Ishikawa (cell line): Measurements from ENCODE around the gene ASXL1.

Experiments used
- CEBPB ChIP-seq: IDR thresholded peaks from 2 replicates; pipeline ENCODE4 v1.6.1; 2012
- CREB1 ChIP-seq: IDR thresholded peaks from 2 replicates; pipeline ENCODE4 v1.6.1; 2012; ENCODE audit warnings: low read depth
- EGR1 ChIP-seq: IDR thresholded peaks from 2 replicates; pipeline ENCODE4 v1.6.1; 2012
- EP300 ChIP-seq: IDR thresholded peaks from 2 replicates; pipeline ENCODE4 v1.6.1; 2012; ENCODE audit warnings: borderline replicate concordance
- FOXM1 ChIP-seq: IDR thresholded peaks from 2 replicates; pipeline ENCODE4 v1.6.1; 2012; ENCODE audit warnings: low read depth, borderline replicate concordance
- NFIC ChIP-seq: IDR thresholded peaks from 2 replicates; pipeline ENCODE4 v1.6.1; 2012
- RAD21 ChIP-seq: IDR thresholded peaks from 2 replicates; pipeline ENCODE4 v1.6.1; 2012; ENCODE audit warnings: low read depth
- TAF1 ChIP-seq: IDR thresholded peaks from 2 replicates; pipeline ENCODE4 v1.6.1; 2012; ENCODE audit warnings: low read depth, mild to moderate bottlenecking
- TCF12 ChIP-seq: IDR thresholded peaks from 2 replicates; pipeline ENCODE4 v1.6.1; 2012; ENCODE audit warnings: low read depth
- TEAD4 ChIP-seq: IDR thresholded peaks from 2 replicates; pipeline ENCODE4 v1.6.1; 2012
- YY1 ChIP-seq: IDR thresholded peaks from 2 replicates; pipeline ENCODE4 v1.6.1; 2012; ENCODE audit warnings: low read depth
- ZBTB7A ChIP-seq: IDR thresholded peaks from 2 replicates; pipeline ENCODE4 v1.6.1; 2012; ENCODE audit warnings: low read depth
- TF ChIP-seq, protein P1 (sequence below): IDR thresholded peaks from 2 replicates; pipeline ENCODE4 v1.6.1; 2012
- TF ChIP-seq, protein P2 (sequence below): IDR thresholded peaks from 2 replicates; pipeline ENCODE4 v1.6.1; 2012
- TF ChIP-seq, protein P3 (sequence below): IDR thresholded peaks from 2 replicates; pipeline ENCODE4 v1.6.1; 2012; ENCODE audit warnings: low read depth, mild to moderate bottlenecking

ASXL1 gene

GRCh38 chr20:32321390-32321789, 36.7 kb upstream of the ASXL1 start:
- no peak for TF ChIP-seq CREB1
- no peak for TF ChIP-seq TCF12
- TF ChIP-seq, protein P1, sequence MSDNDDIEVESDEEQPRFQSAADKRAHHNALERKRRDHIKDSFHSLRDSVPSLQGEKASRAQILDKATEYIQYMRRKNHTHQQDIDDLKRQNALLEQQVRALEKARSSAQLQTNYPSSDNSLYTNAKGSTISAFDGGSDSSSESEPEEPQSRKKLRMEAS: no peak
- no peak for TF ChIP-seq YY1
- TF ChIP-seq RAD21: no peak
- TF ChIP-seq, protein P2, sequence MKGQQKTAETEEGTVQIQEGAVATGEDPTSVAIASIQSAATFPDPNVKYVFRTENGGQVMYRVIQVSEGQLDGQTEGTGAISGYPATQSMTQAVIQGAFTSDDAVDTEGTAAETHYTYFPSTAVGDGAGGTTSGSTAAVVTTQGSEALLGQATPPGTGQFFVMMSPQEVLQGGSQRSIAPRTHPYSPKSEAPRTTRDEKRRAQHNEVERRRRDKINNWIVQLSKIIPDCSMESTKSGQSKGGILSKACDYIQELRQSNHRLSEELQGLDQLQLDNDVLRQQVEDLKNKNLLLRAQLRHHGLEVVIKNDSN: no peak
- TF ChIP-seq TAF1: no peak
- TF ChIP-seq NFIC: no peak
- TF ChIP-seq, protein P3, sequence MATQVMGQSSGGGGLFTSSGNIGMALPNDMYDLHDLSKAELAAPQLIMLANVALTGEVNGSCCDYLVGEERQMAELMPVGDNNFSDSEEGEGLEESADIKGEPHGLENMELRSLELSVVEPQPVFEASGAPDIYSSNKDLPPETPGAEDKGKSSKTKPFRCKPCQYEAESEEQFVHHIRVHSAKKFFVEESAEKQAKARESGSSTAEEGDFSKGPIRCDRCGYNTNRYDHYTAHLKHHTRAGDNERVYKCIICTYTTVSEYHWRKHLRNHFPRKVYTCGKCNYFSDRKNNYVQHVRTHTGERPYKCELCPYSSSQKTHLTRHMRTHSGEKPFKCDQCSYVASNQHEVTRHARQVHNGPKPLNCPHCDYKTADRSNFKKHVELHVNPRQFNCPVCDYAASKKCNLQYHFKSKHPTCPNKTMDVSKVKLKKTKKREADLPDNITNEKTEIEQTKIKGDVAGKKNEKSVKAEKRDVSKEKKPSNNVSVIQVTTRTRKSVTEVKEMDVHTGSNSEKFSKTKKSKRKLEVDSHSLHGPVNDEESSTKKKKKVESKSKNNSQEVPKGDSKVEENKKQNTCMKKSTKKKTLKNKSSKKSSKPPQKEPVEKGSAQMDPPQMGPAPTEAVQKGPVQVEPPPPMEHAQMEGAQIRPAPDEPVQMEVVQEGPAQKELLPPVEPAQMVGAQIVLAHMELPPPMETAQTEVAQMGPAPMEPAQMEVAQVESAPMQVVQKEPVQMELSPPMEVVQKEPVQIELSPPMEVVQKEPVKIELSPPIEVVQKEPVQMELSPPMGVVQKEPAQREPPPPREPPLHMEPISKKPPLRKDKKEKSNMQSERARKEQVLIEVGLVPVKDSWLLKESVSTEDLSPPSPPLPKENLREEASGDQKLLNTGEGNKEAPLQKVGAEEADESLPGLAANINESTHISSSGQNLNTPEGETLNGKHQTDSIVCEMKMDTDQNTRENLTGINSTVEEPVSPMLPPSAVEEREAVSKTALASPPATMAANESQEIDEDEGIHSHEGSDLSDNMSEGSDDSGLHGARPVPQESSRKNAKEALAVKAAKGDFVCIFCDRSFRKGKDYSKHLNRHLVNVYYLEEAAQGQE: no peak
- no peak for TF ChIP-seq EGR1
- TF ChIP-seq ZBTB7A: no peak
- no peak for TF ChIP-seq CEBPB
- no peak for TF ChIP-seq TEAD4
- no peak for TF ChIP-seq EP300
- TF ChIP-seq FOXM1: no peak

GRCh38 chr20:32325706-32326503, 32.2 kb upstream of the ASXL1 start:
- no peak for TF ChIP-seq ZBTB7A
- no peak for TF ChIP-seq CREB1
- TF ChIP-seq EP300: no peak
- TF ChIP-seq TAF1: no peak
- TF ChIP-seq, protein P3: no peak
- TF ChIP-seq NFIC: no peak
- no peak for TF ChIP-seq TCF12
- no peak for TF ChIP-seq YY1
- TF ChIP-seq, protein P1: no peak
- TF ChIP-seq FOXM1: no peak
- no peak for TF ChIP-seq EGR1

- TF ChIP-seq ZBTB7A: no peak
- no peak for TF ChIP-seq EP300
- TF ChIP-seq TEAD4: no peak
- TF ChIP-seq, protein P1: no peak
These were observed 31.7 kb upstream of the ASXL1 start for GRCh38 chr20:32326504-32326845.

DNA sequence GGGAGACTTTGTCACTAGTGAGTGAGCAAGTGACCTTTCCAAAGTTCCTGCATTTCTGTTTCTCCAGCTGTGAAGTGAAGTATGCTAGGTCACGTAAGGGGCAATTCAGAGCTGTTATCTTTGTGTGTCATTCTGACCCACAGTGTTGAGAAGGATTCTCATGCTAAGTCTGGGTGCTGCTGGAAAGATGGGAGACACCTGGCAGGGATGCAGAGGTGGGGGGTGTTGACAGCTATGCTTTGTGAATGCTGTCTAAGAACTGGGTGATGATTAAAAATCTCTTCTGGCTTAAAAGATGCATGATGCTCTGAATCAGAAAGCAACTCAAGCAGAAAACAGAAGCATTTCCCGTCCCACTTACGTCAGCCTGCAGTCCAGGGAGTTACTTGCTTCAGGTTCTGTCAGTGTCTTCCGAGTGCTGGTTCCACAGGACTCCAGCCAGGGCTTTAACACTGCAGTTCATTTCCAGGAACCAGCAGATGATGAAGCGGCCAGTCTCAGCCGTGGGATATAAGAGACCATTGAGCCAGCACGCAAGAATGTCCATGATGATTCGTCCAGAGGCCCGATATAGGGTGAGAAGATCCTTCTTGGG, 30.9 kb upstream of the ASXL1 start:
- TF ChIP-seq FOXM1 (no peak), RAD21 (no peak), TEAD4 (no peak), EP300 (no peak), ZBTB7A (no peak), YY1 (no peak), CREB1 (no peak), CEBPB (no peak), TCF12 (no peak), TAF1 (no peak), EGR1 (no peak)
- TF ChIP-seq, protein P2: no peak
- TF ChIP-seq, protein P1: no peak
